MM.1S (cell line): ENCODE results near the gene APBB1.

Experiments used
- DNase-seq: peaks from one replicate; pipeline ENCODE4 v3.0.0-alpha.2; 2015
- H2AFZ ChIP-seq: fragments of 300-600 bp; sonication (generic); 2 replicates; pipeline ENCODE4 v1.6.0; 2016; ENCODE audit warnings: antibody characterized with exemption, low read length
- H3F3A ChIP-seq: fragments of 300-600 bp; sonication (generic); 2 replicates; pipeline ENCODE4 v1.6.1; 2016; ENCODE audit warnings: mild to moderate bottlenecking, antibody characterized with exemption, low read length, moderate library complexity, mixed read lengths; ENCODE audit not compliant: insufficient read depth
- H3K27ac ChIP-seq: fragments of 300-600 bp; sonication (generic); 2 replicates; pipeline ENCODE4 v1.5.1; 2016; ENCODE audit warnings: mild to moderate bottlenecking, low read length
- H3K27me3 ChIP-seq: fragments of 300-600 bp; sonication (generic); replicated peaks from 2 replicates; pipeline ENCODE4 v1.6.0; 2016; ENCODE audit warnings: low read length; ENCODE audit not compliant: insufficient read depth
- H3K36me3 ChIP-seq: fragments of 300-600 bp; sonication (generic); replicated peaks from 2 replicates; pipeline ENCODE4 v1.6.1; 2016; ENCODE audit warnings: mild to moderate bottlenecking, low read length, mixed read lengths; ENCODE audit not compliant: insufficient read depth
- H3K4me1 ChIP-seq: fragments of 300-600 bp; sonication (generic); 2 replicates; pipeline ENCODE4 v1.6.1; 2016; ENCODE audit warnings: low read length, mixed read lengths
- H3K4me2 ChIP-seq: fragments of 300-600 bp; sonication (generic); 2 replicates; pipeline ENCODE4 v1.6.0; 2016; ENCODE audit warnings: low read depth, low read length
- H3K4me3 ChIP-seq: fragments of 300-600 bp; sonication (generic); 2 replicates; pipeline ENCODE4 v1.5.1; 2016; ENCODE audit warnings: low read length, mixed read lengths
- H3K79me2 ChIP-seq: fragments of 300-600 bp; sonication (generic); 2 replicates; pipeline ENCODE4 v1.6.1; 2016; ENCODE audit warnings: mixed run types, low read length, mixed read lengths
- H3K9ac ChIP-seq: fragments of 300-600 bp; sonication (generic); 2 replicates; pipeline ENCODE4 v1.6.1; 2016; ENCODE audit warnings: low read length, mixed read lengths
- H3K9me2 ChIP-seq: fragments of 300-600 bp; sonication (generic); replicated peaks from 2 replicates; pipeline ENCODE4 v1.6.1; 2016; ENCODE audit warnings: mild to moderate bottlenecking, low read length, mixed read lengths; ENCODE audit not compliant: insufficient read depth
- H3K9me3 ChIP-seq: fragments of 300-600 bp; sonication (generic); replicated peaks from 2 replicates; pipeline ENCODE4 v1.6.1; 2016; ENCODE audit warnings: mild to moderate bottlenecking, low read length, mixed read lengths; ENCODE audit not compliant: insufficient read depth
- H4K20me1 ChIP-seq: fragments of 300-600 bp; sonication (generic); 2 replicates; pipeline ENCODE4 v1.6.1; 2016; ENCODE audit warnings: mild to moderate bottlenecking, low read length, moderate library complexity, mixed read lengths; ENCODE audit not compliant: insufficient read depth
- CTCF ChIP-seq: fragments of 300-600 bp; sonication (generic); IDR thresholded peaks from 2 replicates; pipeline ENCODE4 v1.5.1; 2016; ENCODE audit warnings: antibody characterized with exemption, low read length, mixed read lengths
- EZH2 ChIP-seq: fragments of 300-600 bp; sonication (generic); optimal IDR thresholded peaks from 2 replicates; pipeline ENCODE3; 2017; ENCODE audit warnings: low read depth, mild to moderate bottlenecking, antibody characterized with exemption, low read length, mixed read lengths
- EZH2phosphoT487 ChIP-seq: fragments of 300-600 bp; sonication (generic); IDR thresholded peaks from 2 replicates; pipeline ENCODE4 v1.6.1; 2018; ENCODE audit warnings: antibody characterized with exemption, low read length

The APBB1 gene

GRCh38 chr11:6351782-6352382, 67.0 kb downstream of the APBB1 start:
- no peaks in the 10 kb centered on the region for H3K4me1 ChIP-seq

GRCh38 chr11:6350486-6350885, 68.4 kb downstream of the APBB1 start:
- TF ChIP-seq CTCF (no peak), EZH2 (no peak), EZH2phosphoT487 (no peak)
- Histone ChIP-seq H3K9me3 (no peaks in the 10 kb centered on the region), H3K27ac (no peak overlapping the region), H3K79me2 (no peaks in the 10 kb centered on the region), H3K9ac (no peak overlapping the region), H3K27me3 (no peaks in the 10 kb centered on the region), H3K4me2 (no peak overlapping the region), H2AFZ (no peak overlapping the region), H3F3A (no peaks in the 10 kb centered on the region), H3K9me2 (no peaks in the 10 kb centered on the region), H4K20me1 (no peaks in the 10 kb centered on the region), H3K36me3 (no peaks in the 10 kb centered on the region), H3K4me1 (no peaks in the 10 kb centered on the region), H3K4me3 (no peak overlapping the region)
- DNase-seq = no peak

More at GRCh38 chr11:6351782-6352382, 67.0 kb downstream of the APBB1 start:
- TF ChIP-seq CTCF (no peak), EZH2 (no peak), EZH2phosphoT487 (no peak)
- Histone ChIP-seq H3K27ac (no peak overlapping the region), H3K36me3 (no peaks in the 10 kb centered on the region), H2AFZ (no peak overlapping the region), H3F3A (no peaks in the 10 kb centered on the region), H4K20me1 (no peaks in the 10 kb centered on the region), H3K79me2 (no peaks in the 10 kb centered on the region), H3K4me3 (no peak overlapping the region), H3K9me3 (no peaks in the 10 kb centered on the region), H3K27me3 (no peaks in the 10 kb centered on the region), H3K9ac (no peak overlapping the region), H3K4me2 (no peak overlapping the region), H3K9me2 (no peaks in the 10 kb centered on the region)
- no peak for DNase-seq

- Histone ChIP-seq H3K9ac (no peak overlapping the region), H2AFZ (no peak overlapping the region), H3K27ac (no peak overlapping the region), H3K4me1 (no peaks in the 10 kb centered on the region), H3K9me3 (no peaks in the 10 kb centered on the region), H3K27me3 (no peaks in the 10 kb centered on the region), H3F3A (no peaks in the 10 kb centered on the region), H4K20me1 (no peaks in the 10 kb centered on the region), H3K9me2 (no peaks in the 10 kb centered on the region), H3K4me3 (no peak overlapping the region), H3K4me2 (no peak overlapping the region), H3K36me3 (no peaks in the 10 kb centered on the region), H3K79me2 (no peaks in the 10 kb centered on the region)
- DNase-seq = no peak
- TF ChIP-seq EZH2 (no peak), CTCF (no peak), EZH2phosphoT487 (no peak)
These were observed 68.9 kb downstream of the APBB1 start for GRCh38 chr11:6350043-6350442.
